HG03571 (cell line): ENCODE measurements around the gene KIR2DL4.
"Not testable (repeated sequence)": the region's sequence is repeated elsewhere in the genome, so short reads cannot be mapped to it uniquely, and the experiment has no call there.

Source experiments
- ATAC-seq: cut with Tn5 transposase; IDR thresholded peaks from one replicate; pipeline ENCODE4 v1.9.1; 2021; ENCODE audit not compliant: unreplicated experiment

Gene KIR2DL4

GRCh38 chr19:54803410-54803809 lies at the start of gene KIR2DL4:
Gene KIR2DL4, plus strand, starts transcription at chr19:54803610. Its CDS starts 42 bp downstream, at chr19:54803652.
- ATAC-seq = no peak

DNA sequence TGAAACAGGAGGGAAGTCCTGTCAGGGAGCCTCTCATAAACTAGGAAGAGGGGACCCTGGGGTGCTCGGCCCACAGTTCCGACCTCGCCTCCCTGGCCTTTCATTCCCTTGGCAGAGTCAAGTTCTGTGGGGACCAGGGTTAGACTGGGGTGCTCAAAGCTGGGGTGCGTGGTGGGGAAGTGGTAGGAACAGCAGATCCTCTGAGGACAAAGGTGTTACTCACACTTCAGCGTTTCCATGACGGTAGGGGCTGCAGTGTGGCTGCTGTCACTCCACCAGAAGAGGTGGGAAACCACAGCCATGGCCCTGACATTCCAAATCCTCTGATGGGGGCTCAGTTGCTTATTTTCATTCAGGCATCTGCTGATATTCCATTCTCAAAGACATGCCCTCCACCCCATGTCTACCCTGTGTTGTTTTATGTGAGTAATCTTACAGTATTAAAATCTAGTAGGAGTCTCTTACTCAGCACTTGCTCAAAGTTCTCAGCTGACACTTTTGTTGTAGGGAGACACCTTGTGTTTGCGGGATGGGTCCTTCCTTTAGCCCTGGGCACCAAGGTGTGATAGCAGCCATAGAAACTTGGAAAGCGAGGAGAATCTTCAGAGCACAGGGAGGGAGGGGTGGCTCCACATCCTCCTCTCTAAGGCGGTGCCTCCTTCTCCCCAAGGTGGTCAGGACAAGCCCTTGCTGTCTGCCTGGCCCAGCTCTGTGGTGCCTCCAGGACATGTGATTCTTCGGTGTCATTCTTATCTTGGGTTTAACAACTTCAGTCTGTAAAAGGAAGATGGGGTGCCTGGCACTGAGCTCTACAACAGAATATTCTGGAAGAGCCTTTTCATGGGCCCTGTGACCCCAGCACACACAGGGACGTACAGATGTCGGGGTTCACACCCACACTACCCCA lies 47.0 kb upstream of the KIR2DL4 start:
- not testable (repeated sequence) for ATAC-seq

- not testable (repeated sequence) for ATAC-seq
Measured at GRCh38 chr19:54758577-54758976, 44.8 kb upstream of the KIR2DL4 start.

DNA sequence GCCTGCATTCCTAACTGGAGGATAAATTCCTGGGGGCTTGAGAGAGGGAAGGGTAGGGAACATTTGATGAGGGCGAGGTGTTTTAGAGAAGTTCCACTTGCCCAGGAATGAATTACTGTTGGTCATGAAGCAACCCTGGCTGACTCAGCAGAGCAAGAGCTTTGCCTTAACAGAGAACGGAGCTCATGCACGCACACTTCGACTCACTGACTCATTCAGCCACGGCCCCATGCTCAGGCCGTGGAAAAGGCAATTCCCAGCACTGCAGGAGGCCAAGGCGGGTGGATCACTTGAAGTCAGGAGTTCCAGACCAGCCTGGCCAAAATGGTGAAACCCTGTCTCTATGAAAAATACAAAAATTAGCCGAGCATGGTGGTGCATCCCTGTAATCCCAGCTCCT lies 39.2 kb upstream of the KIR2DL4 start:
- not testable (repeated sequence) for ATAC-seq

GRCh38 chr19:54766464-54766863 lies 36.9 kb upstream of the KIR2DL4 start:
- not testable (repeated sequence) for ATAC-seq

DNA sequence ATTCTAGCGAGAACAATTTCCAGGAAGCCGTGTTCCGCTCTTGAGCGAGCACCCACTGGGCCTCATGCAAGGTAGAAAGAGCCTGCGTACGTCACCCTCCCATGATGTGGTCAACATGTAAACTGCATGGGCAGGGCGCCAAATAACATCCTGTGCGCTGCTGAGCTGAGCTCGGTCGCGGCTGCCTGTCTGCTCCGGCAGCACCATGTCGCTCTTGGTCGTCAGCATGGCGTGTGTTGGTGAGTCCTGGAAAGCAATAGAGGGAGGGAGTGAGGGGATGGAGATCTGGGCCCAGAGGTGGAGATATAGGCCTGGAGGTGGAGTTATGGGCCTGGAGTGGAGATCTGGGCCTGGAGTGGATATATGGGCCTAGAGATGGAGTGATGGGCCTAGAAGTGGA lies 33.8 kb upstream of the KIR2DL4 start, which contains the start of gene KIR2DL1:
KIR2DL1 (plus strand) TSS at position 148 of the 400 bp plus-strand sequence; CDS start at position 206, 58 bp downstream.
- ATAC-seq = not testable (repeated sequence)

GRCh38 chr19:54770511-54770910 lies 32.9 kb upstream of the KIR2DL4 start:
- ATAC-seq = not testable (repeated sequence)

- ATAC-seq = not testable (repeated sequence)
Measured at GRCh38 chr19:54771018-54771960, 32.1 kb upstream of the KIR2DL4 start.

DNA sequence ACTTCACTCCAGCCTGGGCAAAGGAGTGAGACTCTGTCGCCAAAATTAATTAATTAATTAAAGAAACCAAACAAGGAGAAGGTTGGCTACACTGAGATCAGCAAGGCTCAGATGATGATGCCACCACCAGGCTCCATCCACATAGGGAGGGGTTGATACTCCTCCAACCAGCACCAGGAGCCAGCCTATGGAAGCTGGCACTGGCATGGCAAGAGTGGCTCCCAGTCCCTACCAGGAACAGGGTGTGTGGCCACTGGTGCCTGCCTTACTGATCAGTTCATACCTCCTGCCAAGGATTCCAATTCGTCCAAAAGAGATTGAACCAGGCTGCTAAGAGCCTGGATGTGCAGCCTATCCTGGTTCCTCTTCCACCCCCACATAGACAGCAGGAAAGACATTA lies 30.7 kb upstream of the KIR2DL4 start:
- ATAC-seq = not testable (repeated sequence)

GRCh38 chr19:54775095-54775815 lies 28.2 kb upstream of the KIR2DL4 start:
- not testable (repeated sequence) for ATAC-seq

- not testable (repeated sequence) for ATAC-seq
Measured at GRCh38 chr19:54775830-54776229, 27.6 kb upstream of the KIR2DL4 start.

DNA sequence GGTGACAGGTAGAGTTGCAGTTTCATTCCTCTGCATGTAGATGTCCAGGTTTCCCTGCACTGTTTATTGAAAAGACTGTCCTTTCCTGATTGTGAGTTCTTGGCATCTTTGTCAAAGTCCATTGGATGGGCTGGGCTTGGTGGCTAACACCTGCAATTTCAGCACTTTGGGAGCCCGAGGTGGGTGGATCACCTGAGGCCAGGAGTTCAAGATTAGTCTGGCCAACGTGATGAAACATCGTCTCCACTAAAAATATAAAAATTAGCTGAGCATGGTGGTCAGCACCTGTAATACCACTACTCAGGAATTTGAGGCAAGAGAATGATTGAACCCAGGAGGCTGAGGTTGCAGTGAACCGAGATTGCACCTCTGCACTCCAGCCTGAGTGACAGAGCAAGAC lies 25.6 kb upstream of the KIR2DL4 start:
- not testable (repeated sequence) for ATAC-seq

- not testable (repeated sequence) for ATAC-seq
Measured at GRCh38 chr19:54778896-54779295, 24.5 kb upstream of the KIR2DL4 start.

DNA sequence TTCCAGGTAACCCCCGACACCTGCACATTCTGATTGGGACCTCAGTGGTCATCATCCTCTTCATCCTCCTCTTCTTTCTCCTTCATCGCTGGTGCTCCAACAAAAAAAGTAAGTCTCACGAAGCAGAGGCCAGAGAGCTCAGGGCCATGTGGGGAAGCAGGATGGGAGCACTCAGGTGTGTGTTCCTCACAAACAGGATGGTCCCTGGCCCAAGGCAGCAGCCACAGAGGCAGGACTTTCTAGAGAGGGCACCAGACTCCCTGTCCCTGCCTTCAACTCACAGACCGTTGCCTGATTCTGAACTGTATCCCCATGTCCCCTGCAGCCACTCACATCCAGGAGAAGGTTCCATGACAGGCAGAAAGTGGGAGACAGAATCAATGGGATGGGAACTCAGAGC lies 20.5 kb upstream of the KIR2DL4 start:
- ATAC-seq = not testable (repeated sequence)

DNA sequence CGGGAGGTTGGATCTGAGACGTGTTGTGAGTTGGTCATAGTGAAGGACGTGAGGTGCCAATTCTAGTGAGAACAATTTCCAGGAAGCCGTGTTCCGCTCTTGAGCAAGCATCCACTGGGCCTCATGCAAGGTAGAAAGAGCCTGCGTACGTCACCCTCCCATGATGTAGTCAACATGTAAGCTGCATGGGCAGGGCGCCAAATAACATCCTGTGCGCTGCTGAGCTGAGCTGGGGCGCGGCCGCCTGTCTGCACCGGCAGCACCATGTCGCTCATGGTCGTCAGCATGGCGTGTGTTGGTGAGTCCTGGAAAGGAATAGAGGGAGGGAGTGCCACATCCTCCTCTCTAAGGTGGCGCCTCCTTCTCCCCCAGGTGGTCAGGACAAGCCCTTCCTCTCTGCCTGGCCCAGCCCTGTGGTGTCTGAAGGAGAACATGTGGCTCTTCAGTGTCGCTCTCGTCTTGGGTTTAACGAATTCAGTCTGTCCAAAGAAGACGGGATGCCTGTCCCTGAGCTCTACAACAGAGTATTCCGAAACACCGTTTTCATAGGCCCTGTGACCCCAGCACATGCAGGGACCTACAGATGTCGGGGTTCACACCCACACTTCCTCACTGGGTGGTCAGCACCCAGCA lies 17.2 kb upstream of the KIR2DL4 start:
- ATAC-seq = not testable (repeated sequence)

- ATAC-seq = not testable (repeated sequence)
Measured at GRCh38 chr19:54788154-54788553, 15.3 kb upstream of the KIR2DL4 start.

- ATAC-seq = no peak
Measured at GRCh38 chr19:54790711-54791110, 12.7 kb upstream of the KIR2DL4 start.

- no peak for ATAC-seq
Measured at GRCh38 chr19:54791476-54791875, 11.9 kb upstream of the KIR2DL4 start.

DNA sequence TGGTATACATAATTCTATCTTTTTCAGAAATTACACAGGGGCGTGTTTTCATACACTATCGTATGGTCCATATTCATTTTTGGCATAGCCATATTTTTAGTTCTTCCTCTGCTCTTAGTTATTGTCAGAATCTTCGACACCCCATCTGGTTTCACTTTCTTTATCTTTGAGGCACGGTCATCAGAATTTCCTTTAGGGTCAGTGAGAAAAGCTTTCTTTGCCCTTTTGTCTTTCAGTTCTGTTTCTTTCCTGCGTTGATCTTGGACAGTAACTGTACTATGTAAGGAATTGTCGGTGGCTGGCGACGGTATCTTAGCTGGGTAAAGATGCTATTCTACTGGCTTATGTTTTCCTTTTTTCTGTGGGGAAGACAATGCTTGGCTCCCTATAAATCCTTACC lies 10.6 kb upstream of the KIR2DL4 start:
- ATAC-seq = no peak

- no peak for ATAC-seq
Measured at GRCh38 chr19:54795758-54796157, 7.7 kb upstream of the KIR2DL4 start.
